Activated CD4-positive, alpha-beta T cell treated with anti-CD3 and anti-CD28 coated beads for 36 hours (primary cell): ENCODE results near the gene ZP1. TPM values are rescaled to one million over a fixed set of nuclear protein-coding genes. Genes with fewer than 3 reads are reported as not detected.

Experiments used
- ATAC-seq: fragments of 200-7000 bp; cut with Tn5 transposase; one replicate; pipeline ENCODE4 v1.10.0; 2021; ENCODE audit warnings: mild to moderate bottlenecking, moderate library complexity
- CTCF ChIA-PET: fragments of 350-600 bp; sonication (Branson Sonifier 250); formaldehyde crosslinking; loops from one replicate; lab custom pipeline; 2021; ENCODE audit warnings: antibody characterized with exemption; lab: Charles Lee
- POLR2A ChIA-PET: fragments of 350-600 bp; sonication (Branson Sonifier 250); formaldehyde crosslinking; loops from one replicate; lab custom pipeline; 2021; ENCODE audit warnings: antibody characterized with exemption, inconsistent platforms; lab: Charles Lee
- DNase-seq: peaks from one replicate; pipeline ENCODE4 v3.0.0-alpha.2; 2020
- H3K27ac Mint-ChIP-seq: one replicate; pipeline ENCODE4 v1.8.0; 2021; ENCODE audit warnings: mixed read lengths
- H3K27me3 Mint-ChIP-seq: one replicate; pipeline ENCODE4 v1.8.0; 2021; ENCODE audit warnings: mixed read lengths
- H3K36me3 Mint-ChIP-seq: one replicate; pipeline ENCODE4 v1.8.0; 2021; ENCODE audit warnings: low read depth, mixed read lengths
- H3K4me1 Mint-ChIP-seq: one replicate; pipeline ENCODE4 v1.8.0; 2021; ENCODE audit warnings: mixed read lengths
- H3K4me3 Mint-ChIP-seq: one replicate; pipeline ENCODE4 v1.8.0; 2021; ENCODE audit warnings: mild to moderate bottlenecking, moderate library complexity, mixed read lengths
- H3K9me3 Mint-ChIP-seq: one replicate; pipeline ENCODE4 v1.8.0; 2021; ENCODE audit warnings: low read depth, mixed read lengths
- intact Hi-C, 2 experiments: fragments of 100-400 bp; cut with DNase I in 1 of 2; cut with micrococcal nuclease in 1 of 2; formaldehyde crosslinking; loops; one replicate each; pipeline versions ENCODE4 v1.14.2 to v1.15.1; 2022 to 2024; cut with DNase I, micrococcal nuclease
- total RNA-seq, 2 experiments: library from RNA; stranded (reverse); gene quantifications; one replicate each; pipeline ENCODE4 v1.2.3, GENCODE V29; 2021

Gene ZP1
- total RNA-seq, 2 experiments from 2014 or later = not detected

GRCh38 chr11:60913793-60914632 lies 46.7 kb downstream of the ZP1 start, which contains the start of gene TMEM109:
TMEM109 (plus strand) TSS chr11:60914158; CDS start chr11:60919694, 5,536 bp downstream.
- H3K9me3 Mint-ChIP-seq = no peaks in the 10 kb centered on the region
- peak within 1 kb of the TSS; percentile 87 for H3K4me3 Mint-ChIP-seq
- ChIA-PET POLR2A (interaction anchor here (0.6 to 2.9 kb wide), 11 partner anchors 8 to 516 kb away, joined by 3 to 16 read pairs (median 4); partner anchors contain the start of genes CPSF7, PRPF19, SDHAF2 and TMEM216), CTCF (interaction anchor here (0.6 to 2.7 kb wide), 14 partner anchors 11 to 472 kb away, joined by 3 to 16 read pairs (median 4); no protein-coding TSS in a partner anchor)
- ATAC-seq (peak; percentile 78), DNase-seq (peak; percentile 93)
- H3K4me1 Mint-ChIP-seq = peaks cover 58% of the 10 kb centered on the region
- peaks cover 16% of the 10 kb centered on the region for H3K36me3 Mint-ChIP-seq
- peak within 1 kb of the TSS; percentile 97 for H3K27ac Mint-ChIP-seq
- intact Hi-C loops = loop anchor here (1.0 to 5.0 kb wide), 12 partner anchors 8 to 448 kb away; partner anchors contain the start of genes CCDC86 (in 2 of the 2), PRPF19 (in 2 of the 2), DDB1 (in 1 of the 2) and TKFC (in 1 of the 2)
- H3K27me3 Mint-ChIP-seq = no peaks in the 10 kb centered on the region

DNA sequence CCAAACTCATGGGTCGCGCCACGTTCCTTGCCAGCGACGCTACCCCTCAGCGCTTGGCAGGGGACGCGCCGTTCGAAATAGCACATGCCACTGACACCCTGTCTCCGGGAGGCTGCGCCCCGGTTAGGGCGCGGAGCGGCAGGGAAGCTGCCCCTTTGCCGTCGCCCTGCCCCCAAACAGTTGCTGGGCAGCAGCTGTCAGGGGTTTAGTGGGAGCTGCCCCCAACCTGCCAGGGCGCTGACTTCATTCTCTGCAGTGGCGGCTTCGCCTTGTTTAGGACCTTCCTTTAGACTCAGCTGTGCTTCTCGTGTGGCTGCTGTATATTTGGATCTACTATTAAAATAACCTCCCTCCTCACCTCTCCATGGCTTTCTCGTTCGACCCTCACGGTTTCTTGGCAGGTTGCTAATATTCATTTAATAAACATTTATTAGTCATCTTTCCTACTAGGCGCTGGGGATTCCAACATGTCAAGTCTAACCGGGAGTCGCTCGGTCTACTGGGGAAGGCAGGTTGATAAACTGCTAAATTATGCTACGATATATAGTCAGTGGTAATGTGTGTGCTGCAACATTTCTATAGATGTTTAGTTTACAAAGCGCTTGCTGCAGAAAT lies 47.4 kb downstream of the ZP1 start:
- ATAC-seq (peak; percentile 15), DNase-seq (peak; percentile 66)
- POLR2A ChIA-PET = interaction anchor here (0.6 to 2.9 kb wide), 9 partner anchors 9 to 515 kb away, joined by 3 to 16 read pairs (median 5); partner anchors contain the start of genes CPSF7, PRPF19, SDHAF2 and TMEM132A
- Mint-ChIP-seq H3K4me1 (peaks cover 64% of the 10 kb centered on the region), H3K9me3 (no peaks in the 10 kb centered on the region), H3K36me3 (peaks cover 20% of the 10 kb centered on the region), H3K27me3 (no peaks in the 10 kb centered on the region), H3K4me3 (peak overlapping the region; percentile 87), H3K27ac (peak overlapping the region; percentile 77)
- intact Hi-C loops = loop anchor here (1.0 to 5.0 kb wide), 14 partner anchors 8 to 448 kb away; partner anchors contain the start of genes PRPF19 (in 2 of the 2), CCDC86 (in 1 of the 2), DDB1 (in 1 of the 2) and TKFC (in 1 of the 2)
- CTCF ChIA-PET = interaction anchor here (0.6 to 1.8 kb wide), 11 partner anchors 9 to 471 kb away, joined by 3 to 9 read pairs (median 3); partner anchors contain the start of gene PRPF19

- H3K9me3 Mint-ChIP-seq = no peaks in the 10 kb centered on the region
- peak overlapping the region; percentile 87 for H3K4me3 Mint-ChIP-seq
- intact Hi-C loops = loop anchor here (1.0 to 5.0 kb wide), 6 partner anchors 35 to 417 kb away; partner anchors contain the start of genes DDB1 (in 1 of the 2) and TKFC (in 1 of the 2)
- CTCF ChIA-PET = interaction anchor here (0.6 to 1.8 kb wide), 13 partner anchors 9 to 252 kb away, joined by 3 to 9 read pairs (median 3); partner anchors contain the start of genes PRPF19 and TMEM132A
- ATAC-seq (peak; percentile 47), DNase-seq (peak; percentile 82)
- POLR2A ChIA-PET = interaction anchor here (0.6 to 2.9 kb wide), 7 partner anchors 9 to 224 kb away, joined by 3 to 16 read pairs (median 5); partner anchors contain the start of genes PRPF19 and TMEM132A
- peak overlapping the region; percentile 77 for H3K27ac Mint-ChIP-seq
- H3K27me3 Mint-ChIP-seq = no peaks in the 10 kb centered on the region
- peaks cover 62% of the 10 kb centered on the region for H3K4me1 Mint-ChIP-seq
- peaks cover 25% of the 10 kb centered on the region for H3K36me3 Mint-ChIP-seq
Measured at GRCh38 chr11:60915248-60915914, 48.0 kb downstream of the ZP1 start.

DNA sequence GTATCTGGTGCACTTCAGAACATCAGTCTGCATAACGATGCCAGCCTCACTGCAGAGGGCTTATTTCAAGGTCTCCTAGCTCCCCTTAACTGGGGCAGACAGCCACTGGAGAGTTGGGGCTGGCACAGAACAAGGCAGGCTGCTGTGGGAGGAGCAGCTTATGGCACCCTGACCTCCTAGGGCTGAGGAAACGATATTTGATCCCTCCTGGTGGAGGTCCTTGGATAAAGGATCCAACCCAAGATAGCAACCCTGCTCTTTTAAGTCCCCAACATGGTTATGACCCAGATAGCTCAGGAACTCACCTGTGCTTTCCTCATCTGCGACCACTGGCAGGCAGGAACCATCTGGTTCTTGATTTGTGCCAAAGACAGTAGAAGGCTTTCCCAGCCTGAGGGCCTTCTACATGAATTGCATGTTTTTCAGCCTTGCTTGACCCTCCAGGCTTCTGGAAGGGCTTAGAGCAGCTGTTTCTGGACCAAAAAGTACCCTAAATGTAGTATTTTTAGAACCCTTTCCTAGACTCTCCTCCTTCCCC lies 49.4 kb downstream of the ZP1 start:
- Mint-ChIP-seq H3K4me1 (peaks cover 50% of the 10 kb centered on the region), H3K4me3 (no peak overlapping the region), H3K27ac (no peak overlapping the region), H3K27me3 (no peaks in the 10 kb centered on the region), H3K9me3 (no peaks in the 10 kb centered on the region), H3K36me3 (peaks cover 39% of the 10 kb centered on the region)
- intact Hi-C loops = loop anchor here in 1 of 2 experiments (5.0 kb wide), 1 partner anchor 146 kb away; no protein-coding TSS in a partner anchor
- DNase-seq (no peak), ATAC-seq (no peak)
- ChIA-PET CTCF (interaction anchor here (0.8 to 1.4 kb wide), 2 partner anchors 49 to 834 kb away, joined by 3 read pairs; no protein-coding TSS in a partner anchor), POLR2A (interaction anchor here (0.7 to 0.9 kb wide), 2 partner anchors 10 to 252 kb away, joined by 3 to 4 read pairs; partner anchors contain the start of gene PRPF19)

DNA sequence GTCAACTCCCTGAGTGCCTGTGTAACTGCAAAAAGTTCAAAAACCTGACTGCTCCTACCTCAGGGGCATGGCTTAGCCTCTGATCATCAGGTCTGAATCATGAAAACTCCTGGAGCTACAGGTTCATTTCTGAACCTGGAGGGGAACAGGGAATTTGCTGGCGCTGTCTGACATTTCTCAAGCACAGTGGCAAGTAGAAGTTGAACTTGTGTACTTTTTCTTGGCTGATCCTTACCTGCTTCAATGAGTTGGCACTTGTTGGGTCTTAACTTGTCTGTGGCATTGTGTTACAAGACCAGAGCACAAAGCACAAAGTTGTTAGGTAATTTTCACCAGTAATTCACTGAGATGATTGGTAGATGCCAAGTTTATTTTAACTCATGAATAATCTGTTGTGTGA lies 49.9 kb downstream of the ZP1 start:
- ATAC-seq (no peak), DNase-seq (no peak)
- Mint-ChIP-seq H3K27ac (no peak overlapping the region), H3K4me3 (no peak overlapping the region), H3K36me3 (peaks cover 43% of the 10 kb centered on the region), H3K4me1 (peaks cover 45% of the 10 kb centered on the region), H3K9me3 (no peaks in the 10 kb centered on the region), H3K27me3 (no peaks in the 10 kb centered on the region)
- ChIA-PET CTCF (interaction anchor here (0.8 kb wide), 1 partner anchor 834 kb away, joined by 3 read pairs; no protein-coding TSS in a partner anchor), POLR2A (interaction anchor here (0.7 kb wide), 2 partner anchors 11 kb away, joined by 4 to 5 read pairs; partner anchors contain the start of gene PRPF19)
- intact Hi-C loops = loop anchor here in 1 of 2 experiments (5.0 kb wide), 1 partner anchor 145 kb away; no protein-coding TSS in a partner anchor

DNA sequence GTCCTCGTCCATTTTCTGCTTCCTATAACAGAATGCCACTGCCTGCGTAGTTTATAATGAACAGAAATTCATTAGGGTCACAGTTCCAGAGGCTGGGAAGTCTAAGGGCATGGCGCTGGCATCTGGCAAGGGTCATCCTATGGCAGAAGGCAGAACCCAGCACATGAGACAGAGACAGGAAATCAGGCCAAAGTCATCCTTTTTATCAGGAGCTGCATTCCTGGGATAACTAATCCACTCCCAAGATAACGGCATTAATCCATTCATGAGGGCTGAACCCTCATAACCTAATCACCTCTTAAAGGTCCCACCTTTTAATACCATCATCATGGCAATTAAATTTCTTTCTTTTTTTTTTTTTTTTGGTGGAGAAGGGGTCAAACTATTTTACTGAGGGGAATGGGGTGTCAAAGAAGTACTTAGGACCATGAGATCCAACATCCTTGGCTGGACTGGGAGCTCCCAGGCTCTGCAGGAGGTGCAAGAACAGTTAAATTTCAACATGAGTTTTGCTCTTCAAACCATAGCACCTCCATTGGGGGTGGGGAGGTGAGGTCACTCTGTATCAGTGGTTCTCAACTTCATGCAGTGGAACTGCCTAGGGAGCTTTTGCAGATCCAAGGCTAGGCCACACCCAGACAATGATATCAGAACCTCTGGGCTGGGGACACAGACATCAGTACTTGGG lies 51.1 kb downstream of the ZP1 start:
- POLR2A ChIA-PET = interaction anchor here (0.7 kb wide), 1 partner anchor 10 kb away, joined by 5 read pairs; no protein-coding TSS in a partner anchor
- peaks cover 34% of the 10 kb centered on the region for H3K4me1 Mint-ChIP-seq
- ATAC-seq = no peak
- intact Hi-C loops = loop anchor here in 1 of 2 experiments (5.0 kb wide), 1 partner anchor 144 kb away; no protein-coding TSS in a partner anchor
- no peak for DNase-seq
- H3K9me3 Mint-ChIP-seq = no peaks in the 10 kb centered on the region
- CTCF ChIA-PET = interaction anchor here (0.5 to 1.1 kb wide), 4 partner anchors 14 to 376 kb away, joined by 3 read pairs; partner anchors contain the start of gene VWCE
- H3K27ac Mint-ChIP-seq = no peak overlapping the region
- H3K4me3 Mint-ChIP-seq = no peak overlapping the region
- no peaks in the 10 kb centered on the region for H3K27me3 Mint-ChIP-seq
- H3K36me3 Mint-ChIP-seq = peaks cover 53% of the 10 kb centered on the region

DNA sequence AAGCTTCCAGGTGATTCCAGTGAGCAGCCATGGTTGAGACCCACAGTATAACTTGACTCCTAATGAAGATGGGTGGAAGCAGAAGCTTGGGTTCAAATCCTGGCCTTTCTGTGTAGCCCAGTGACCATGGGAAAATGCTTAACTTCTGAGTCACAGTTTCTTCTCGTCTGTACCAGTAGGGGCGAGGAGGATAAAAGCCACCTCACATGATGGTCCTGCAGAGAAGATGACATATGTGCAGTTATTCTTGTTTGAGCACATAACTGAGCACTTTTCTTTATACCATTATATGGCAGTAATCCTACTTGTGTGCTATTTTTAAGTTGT lies 51.6 kb downstream of the ZP1 start:
- H3K4me1 Mint-ChIP-seq = peaks cover 31% of the 10 kb centered on the region
- no peak overlapping the region for H3K4me3 Mint-ChIP-seq
- intact Hi-C loops = loop anchor here in 1 of 2 experiments (5.0 kb wide), 1 partner anchor 143 kb away; no protein-coding TSS in a partner anchor
- ATAC-seq = no peak
- no peaks in the 10 kb centered on the region for H3K9me3 Mint-ChIP-seq
- H3K27ac Mint-ChIP-seq = no peak overlapping the region
- ChIA-PET POLR2A (no interaction called here), CTCF (interaction anchor here (0.5 to 1.1 kb wide), 4 partner anchors 14 to 376 kb away, joined by 3 read pairs; partner anchors contain the start of gene VWCE)
- no peaks in the 10 kb centered on the region for H3K27me3 Mint-ChIP-seq
- peaks cover 57% of the 10 kb centered on the region for H3K36me3 Mint-ChIP-seq
- no peak for DNase-seq

DNA sequence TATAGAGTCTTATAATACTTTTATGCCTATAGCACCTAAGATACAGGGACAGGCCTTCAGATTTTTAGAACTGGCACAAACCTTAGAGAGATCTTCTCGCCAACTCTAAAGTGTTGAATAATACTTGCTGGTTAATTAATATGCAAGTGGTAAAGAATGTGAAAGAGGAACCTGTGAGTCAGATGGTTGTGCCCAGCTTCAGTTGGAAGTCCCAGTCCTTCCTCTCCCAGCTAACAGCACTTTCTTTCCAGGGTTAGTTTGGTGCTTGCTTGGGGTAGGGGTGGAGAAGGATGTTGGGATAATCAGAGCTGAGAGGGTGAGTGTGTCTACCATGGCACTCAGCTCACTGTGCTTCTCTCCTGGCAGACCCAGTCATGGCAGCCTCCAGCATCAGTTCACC lies 52.0 kb downstream of the ZP1 start:
- no peaks in the 10 kb centered on the region for H3K9me3 Mint-ChIP-seq
- H3K36me3 Mint-ChIP-seq = peaks cover 57% of the 10 kb centered on the region

GRCh38 chr11:60919956-60920355 lies 52.6 kb downstream of the ZP1 start:
- Mint-ChIP-seq H3K9me3 (no peaks in the 10 kb centered on the region), H3K27me3 (no peaks in the 10 kb centered on the region), H3K4me1 (peaks cover 34% of the 10 kb centered on the region), H3K4me3 (no peak overlapping the region), H3K36me3 (peaks cover 57% of the 10 kb centered on the region), H3K27ac (no peak overlapping the region)
- DNase-seq (no peak), ATAC-seq (no peak)
- intact Hi-C loops = loop anchor here in 1 of 2 experiments (5.0 kb wide), 1 partner anchor 142 kb away; no protein-coding TSS in a partner anchor
- ChIA-PET CTCF (no interaction called here), POLR2A (interaction anchor here (0.6 kb wide), 1 partner anchor 257 kb away, joined by 3 read pairs; no protein-coding TSS in a partner anchor)

More for the DNA sequence above, 52.0 kb downstream of the ZP1 start:
- ChIA-PET POLR2A (no interaction called here), CTCF (interaction anchor here (0.7 to 1.1 kb wide), 2 partner anchors 15 to 51 kb away, joined by 3 read pairs; no protein-coding TSS in a partner anchor)
- Mint-ChIP-seq H3K4me1 (peaks cover 34% of the 10 kb centered on the region), H3K4me3 (no peak overlapping the region), H3K27ac (no peak overlapping the region), H3K27me3 (no peaks in the 10 kb centered on the region)
- intact Hi-C loops = loop anchor here in 1 of 2 experiments (5.0 kb wide), 1 partner anchor 143 kb away; no protein-coding TSS in a partner anchor
- DNase-seq (no peak), ATAC-seq (no peak)
